Esophagus squamous epithelium (tissue), 5 donors: ENCODE data around the gene ABHD2. TPM values are rescaled to one million over a fixed set of nuclear protein-coding genes. Genes with fewer than 3 reads are reported as not detected.

Experiments
- DNase-seq: peaks from one replicate; lab custom pipeline; 2025; lab: John Stamatoyannopoulos, UW
- H3K27ac ChIP-seq, 4 donors: fragments of 200-600 bp; sonication (generic); one replicate each; pipeline ENCODE4 v1.5.1; 2016 to 2019; ENCODE audit warnings: mild to moderate bottlenecking in 1 of 4
- H3K27me3 ChIP-seq, 4 donors: fragments of 200-600 bp; sonication (generic); 1 replicate in 3 of 4; 2 replicates in 1 of 4; pipeline versions ENCODE4 v1.5.1 to v1.6.0; 2017 to 2021; ENCODE audit warnings: antibody characterized with exemption in 1 of 4
- H3K36me3 ChIP-seq, 3 donors: fragments of 200-600 bp; sonication (generic); one replicate each; pipeline ENCODE4 v1.5.1; 2016 to 2019
- H3K4me1 ChIP-seq, 3 donors: fragments of 200-600 bp; sonication (generic); one replicate each; pipeline ENCODE4 v1.5.1; 2017 to 2019
- H3K4me3 ChIP-seq, 4 donors: fragments of 200-600 bp; sonication (generic); 1 replicate in 3 of 4; 2 replicates in 1 of 4; pipeline ENCODE4 v1.5.1; 2016 to 2019; ENCODE audit warnings: mild to moderate bottlenecking in 2 of 4, moderate library complexity in 1 of 4
- H3K9me3 ChIP-seq, 3 donors: fragments of 200-600 bp; sonication (generic); one replicate each; pipeline ENCODE4 v1.5.1; 2016 to 2019
- CTCF ChIP-seq, 6 experiments: fragments of 450-650 bp in 4 of 6; fragments of 200-600 bp in 2 of 6; sonication (generic) in 2 of 6; IDR thresholded peaks; one replicate each; pipeline ENCODE4 v1.5.1; 2016 to 2019; ENCODE audit warnings: antibody characterized with exemption in 6 of 6, mild to moderate bottlenecking in 4 of 6, moderate library complexity in 4 of 6
- POLR2A ChIP-seq, 4 donors: fragments of 450-650 bp; IDR thresholded peaks; one replicate each; pipeline ENCODE4 v1.6.1; 2017; ENCODE audit warnings: antibody characterized with exemption in 4 of 4, mild to moderate bottlenecking in 4 of 4, moderate library complexity in 3 of 4
- WGBS, 2 donors: methylation state at CpG; one replicate each; pipeline ENCODE4 v1.1.5; 2018; 5-methylcytosine and 5-hydroxymethylcytosine counted together
- intact Hi-C: fragments of 100-400 bp; cut with DNase I; formaldehyde crosslinking; loops from one replicate; pipeline ENCODE4 v1.15.0; 2022
- total RNA-seq, 4 donors: library from RNA; depleted of rRNA; stranded (reverse); fragments of >200 nt; gene quantifications; one replicate each; pipeline ENCODE4 v1.1.0, GENCODE V29; 2016
- donor health status: DM: yes; HTN: yes; CAD: no.

The ABHD2 gene
- total RNA-seq, 4 donors from 2014 or later = 31.0 to 49.3 (median 35.3) TPM

GRCh38 chr15:89194608-89195007 lies 106.4 kb downstream of the ABHD2 start:
- no peak for DNase-seq
- Histone ChIP-seq H3K27me3 (no peaks in the 10 kb centered on the region), H3K27ac (no peak overlapping the region), H3K9me3 (no peaks in the 10 kb centered on the region), H3K36me3 (peaks cover 18 to 81% (median 35%) of the 10 kb centered on the region in 3 donors), H3K4me1 (peaks cover 7 to 17% (median 16%) of the 10 kb centered on the region in 3 donors), H3K4me3 (no peak overlapping the region)
- WGBS, 2 donors = 85 to 86% methylated on average over 4 of the region's 4 CpGs
- intact Hi-C loops = no loop called here
- TF ChIP-seq POLR2A (IDR thresholded peaks at IDR 0.05) = no peak
- no peak for TF ChIP-seq CTCF (IDR thresholded peaks at IDR 0.05)

- H3K27ac ChIP-seq = peak overlapping the region in 1 of 4 donors; percentile 61
- H3K4me3 ChIP-seq = no peak overlapping the region
- peaks cover 7 to 17% (median 16%) of the 10 kb centered on the region in 3 donors for H3K4me1 ChIP-seq
- TF ChIP-seq POLR2A (IDR thresholded peaks at IDR 0.05) (no peak), CTCF (IDR thresholded peaks at IDR 0.05) (no peak)
- intact Hi-C loops = no loop called here
- no peaks in the 10 kb centered on the region for H3K27me3 ChIP-seq
- H3K9me3 ChIP-seq = no peaks in the 10 kb centered on the region
- H3K36me3 ChIP-seq = peaks cover 9 to 77% (median 40%) of the 10 kb centered on the region in 3 donors
- 75 to 82% methylated on average over 6 to 7 of the region's 8 CpGs for WGBS, 2 donors
- no peak for DNase-seq
Measured at GRCh38 chr15:89195836-89196235, 107.6 kb downstream of the ABHD2 start.

- Histone ChIP-seq H3K27me3 (no peaks in the 10 kb centered on the region), H3K4me3 (no peak overlapping the region), H3K27ac (peak overlapping the region in 1 of 4 donors; percentile 44), H3K4me1 (peaks cover 7 to 17% (median 16%) of the 10 kb centered on the region in 3 donors), H3K9me3 (no peaks in the 10 kb centered on the region), H3K36me3 (peaks cover 5 to 75% (median 36%) of the 10 kb centered on the region in 3 donors)
- DNase-seq = no peak
- no peak for TF ChIP-seq POLR2A (IDR thresholded peaks at IDR 0.05)
- no peak for TF ChIP-seq CTCF (IDR thresholded peaks at IDR 0.05)
- intact Hi-C loops = no loop called here
- 75 to 78% methylated on average over 5 to 6 of the region's 6 CpGs for WGBS, 2 donors
Measured at GRCh38 chr15:89196241-89196640, 108.0 kb downstream of the ABHD2 start.

GRCh38 chr15:89196994-89197393 lies 108.7 kb downstream of the ABHD2 start:
- Histone ChIP-seq H3K36me3 (peaks cover 5 to 67% (median 32%) of the 10 kb centered on the region in 3 donors), H3K27me3 (no peaks in the 10 kb centered on the region), H3K4me3 (no peak overlapping the region), H3K9me3 (no peaks in the 10 kb centered on the region), H3K4me1 (peaks cover 7 to 17% (median 16%) of the 10 kb centered on the region in 3 donors), H3K27ac (peak overlapping the region; percentile 41 to 80 (median 71))
- DNase-seq = no peak
- intact Hi-C loops = no loop called here
- WGBS, 2 donors = 21 to 39% methylated on average over 6 to 7 of the region's 7 CpGs
- no peak for TF ChIP-seq CTCF (IDR thresholded peaks at IDR 0.05)
- TF ChIP-seq POLR2A (IDR thresholded peaks at IDR 0.05) = no peak

- no peak for DNase-seq
- H3K4me3 ChIP-seq = no peak overlapping the region
- 28 to 33% methylated on average over 4 of the region's 4 CpGs for WGBS, 2 donors
- TF ChIP-seq POLR2A (IDR thresholded peaks at IDR 0.05) (no peak), CTCF (IDR thresholded peaks at IDR 0.05) (no peak)
- peak overlapping the region; percentile 41 to 80 (median 71) for H3K27ac ChIP-seq
- intact Hi-C loops = no loop called here
- no peaks in the 10 kb centered on the region for H3K27me3 ChIP-seq
- H3K9me3 ChIP-seq = no peaks in the 10 kb centered on the region
- peaks cover 7 to 17% (median 16%) of the 10 kb centered on the region in 3 donors for H3K4me1 ChIP-seq
- peaks cover 5 to 62% (median 31%) of the 10 kb centered on the region in 3 donors for H3K36me3 ChIP-seq
Measured at GRCh38 chr15:89197503-89197971, 109.3 kb downstream of the ABHD2 start.
